Activated CD8-positive, alpha-beta T cell treated with anti-CD3 and anti-CD28 coated beads, Interleukin-2, amount 10 ng/mL, durations not matched to agents 7 days and 5 days (primary cell): ENCODE data around the gene AGPAT3. TPM values are rescaled to one million over a fixed set of nuclear protein-coding genes. Genes with fewer than 3 reads are reported as not detected.
A peak's percentile ranks its signal among the peaks of the same experiment; 100 is the strongest.
"Not testable (repeated sequence)": the region's sequence is repeated elsewhere in the genome, so short reads cannot be mapped to it uniquely, and the experiment has no call there.

Experiments used
- ATAC-seq: fragments of 150-1000 bp; cut with Tn5 transposase; one replicate; pipeline ENCODE4 v1.10.0; 2021; ENCODE audit warnings: moderate library complexity
- CTCF ChIA-PET: fragments of 350-600 bp; sonication (Branson Sonifier 250); formaldehyde crosslinking; loops from one replicate; lab custom pipeline; 2021; ENCODE audit warnings: antibody characterized with exemption; lab: Charles Lee
- POLR2A ChIA-PET: fragments of 350-600 bp; sonication (Branson Sonifier 250); formaldehyde crosslinking; loops from one replicate; lab custom pipeline; 2021; ENCODE audit warnings: antibody characterized with exemption; lab: Charles Lee
- DNase-seq: peaks from one replicate; pipeline ENCODE4 v3.0.0-alpha.2; 2020
- H3K27ac Mint-ChIP-seq: one replicate; pipeline ENCODE4 v1.8.0; 2021; ENCODE audit warnings: mild to moderate bottlenecking, mixed read lengths
- H3K27me3 Mint-ChIP-seq: one replicate; pipeline ENCODE4 v1.8.0; 2021; ENCODE audit warnings: low read depth, mixed read lengths
- H3K36me3 Mint-ChIP-seq: one replicate; pipeline ENCODE4 v1.8.0; 2021; ENCODE audit warnings: low read depth, mixed read lengths
- H3K4me1 Mint-ChIP-seq: one replicate; pipeline ENCODE4 v1.8.0; 2021; ENCODE audit warnings: low read depth, mixed read lengths
- H3K4me3 Mint-ChIP-seq: one replicate; pipeline ENCODE4 v1.8.0; 2021; ENCODE audit warnings: mild to moderate bottlenecking, mixed read lengths
- H3K9me3 Mint-ChIP-seq: one replicate; pipeline ENCODE4 v1.8.0; 2022; ENCODE audit warnings: mixed read lengths; ENCODE audit not compliant: insufficient read depth
- total RNA-seq, 2 experiments: library from RNA; stranded (reverse); gene quantifications; one replicate each; pipeline ENCODE4 v1.2.3, GENCODE V29; 2021

The AGPAT3 gene
- total RNA-seq, 2 experiments from 2014 or later, result 70.4 to 72.5 TPM

- Mint-ChIP-seq H3K4me1 (peaks cover 46% of the 10 kb centered on the region), H3K36me3 (peaks cover 41% of the 10 kb centered on the region), H3K9me3 (no peaks in the 10 kb centered on the region), H3K27me3 (no peaks in the 10 kb centered on the region), H3K4me3 (no peak overlapping the region), H3K27ac (no peak overlapping the region)
- DNase-seq (no peak), ATAC-seq (no peak)
- POLR2A ChIA-PET, result interaction anchor here (0.7 kb wide), 1 partner anchor 61 kb away, joined by 3 read pairs; no protein-coding TSS in a partner anchor
- CTCF ChIA-PET, result interaction anchor here (1.2 kb wide), 1 partner anchor 87 kb away, joined by 5 read pairs; no protein-coding TSS in a partner anchor
Measured at GRCh38 chr21:43889069-43889468, 24.0 kb downstream of the AGPAT3 start.

GRCh38 chr21:43890042-43890441 lies 25.0 kb downstream of the AGPAT3 start:
- Mint-ChIP-seq H3K9me3 (no peaks in the 10 kb centered on the region), H3K27ac (no peak overlapping the region), H3K4me3 (no peak overlapping the region), H3K36me3 (peaks cover 39% of the 10 kb centered on the region), H3K27me3 (no peaks in the 10 kb centered on the region), H3K4me1 (peaks cover 47% of the 10 kb centered on the region)
- CTCF ChIA-PET, result no interaction called here
- ATAC-seq, result no peak
- POLR2A ChIA-PET, result no interaction called here
- no peak for DNase-seq

GRCh38 chr21:43892334-43892733 lies 27.3 kb downstream of the AGPAT3 start:
- H3K4me3 Mint-ChIP-seq, result no peak overlapping the region
- no peaks in the 10 kb centered on the region for H3K27me3 Mint-ChIP-seq
- DNase-seq (no peak), ATAC-seq (no peak)
- CTCF ChIA-PET, result interaction anchor here (1.0 to 3.1 kb wide), 10 partner anchors 19 to 102 kb away, joined by 3 to 20 read pairs (median 5); partner anchors contain the start of gene RRP1
- no peak overlapping the region for H3K27ac Mint-ChIP-seq
- peaks cover 46% of the 10 kb centered on the region for H3K4me1 Mint-ChIP-seq
- POLR2A ChIA-PET, result interaction anchor here (1.4 kb wide), 1 partner anchor 24 kb away, joined by 3 read pairs; no protein-coding TSS in a partner anchor
- peaks cover 33% of the 10 kb centered on the region for H3K36me3 Mint-ChIP-seq
- H3K9me3 Mint-ChIP-seq, result no peaks in the 10 kb centered on the region

GRCh38 chr21:43892984-43893535 lies 28.0 kb downstream of the AGPAT3 start:
- Mint-ChIP-seq H3K4me1 (peaks cover 46% of the 10 kb centered on the region), H3K27me3 (no peaks in the 10 kb centered on the region), H3K36me3 (peaks cover 35% of the 10 kb centered on the region), H3K9me3 (no peaks in the 10 kb centered on the region), H3K4me3 (peak overlapping the region; percentile 61), H3K27ac (peak overlapping the region; percentile 64)
- ChIA-PET POLR2A (interaction anchor here (1.4 kb wide), 1 partner anchor 24 kb away, joined by 3 read pairs; no protein-coding TSS in a partner anchor), CTCF (interaction anchor here (0.7 to 3.1 kb wide), 12 partner anchors 8 to 103 kb away, joined by 3 to 20 read pairs (median 4); partner anchors contain the start of gene RRP1)
- ATAC-seq (peak; percentile 25), DNase-seq (no peak)

- Mint-ChIP-seq H3K4me1 (peaks cover 41% of the 10 kb centered on the region), H3K27ac (peak overlapping the region; percentile 64), H3K4me3 (peak overlapping the region; percentile 61), H3K9me3 (no peaks in the 10 kb centered on the region), H3K36me3 (peaks cover 36% of the 10 kb centered on the region), H3K27me3 (no peaks in the 10 kb centered on the region)
- DNase-seq, result peak; percentile 38
- ChIA-PET POLR2A (interaction anchor here (0.6 to 1.4 kb wide), 2 partner anchors 25 to 1047 kb away, joined by 3 read pairs; no protein-coding TSS in a partner anchor), CTCF (interaction anchor here (0.8 to 3.1 kb wide), 12 partner anchors 12 to 104 kb away, joined by 3 to 20 read pairs (median 4); partner anchors contain the start of gene RRP1)
- ATAC-seq, result peak; percentile 73
Measured at GRCh38 chr21:43893536-43894205, 28.6 kb downstream of the AGPAT3 start.

- H3K4me1 Mint-ChIP-seq, result peaks cover 41% of the 10 kb centered on the region
- DNase-seq, result no peak
- no peaks in the 10 kb centered on the region for H3K27me3 Mint-ChIP-seq
- peak; percentile 5 for ATAC-seq
- no peaks in the 10 kb centered on the region for H3K9me3 Mint-ChIP-seq
- H3K36me3 Mint-ChIP-seq, result peaks cover 37% of the 10 kb centered on the region
- H3K4me3 Mint-ChIP-seq, result peak overlapping the region; percentile 61
- H3K27ac Mint-ChIP-seq, result peak overlapping the region; percentile 64
- POLR2A ChIA-PET, result interaction anchor here (0.6 kb wide), 1 partner anchor 1046 kb away, joined by 3 read pairs; no protein-coding TSS in a partner anchor
- CTCF ChIA-PET, result interaction anchor here (0.6 to 3.1 kb wide), 8 partner anchors 11 to 83 kb away, joined by 3 to 20 read pairs (median 4); no protein-coding TSS in a partner anchor
Measured at GRCh38 chr21:43894206-43894577, 29.2 kb downstream of the AGPAT3 start.

GRCh38 chr21:43895196-43895595 lies 30.2 kb downstream of the AGPAT3 start:
- CTCF ChIA-PET, result interaction anchor here (1.7 kb wide), 1 partner anchor 23 kb away, joined by 5 read pairs; no protein-coding TSS in a partner anchor

GRCh38 chr21:43896696-43897299 lies 31.8 kb downstream of the AGPAT3 start:
- H3K4me3 Mint-ChIP-seq, H3K9me3 Mint-ChIP-seq, H3K27me3 Mint-ChIP-seq, CTCF ChIA-PET, DNase-seq, ATAC-seq, POLR2A ChIA-PET, H3K27ac Mint-ChIP-seq: not testable (repeated sequence)
- peaks cover 28% of the 10 kb centered on the region for H3K4me1 Mint-ChIP-seq
- H3K36me3 Mint-ChIP-seq, result peaks cover 31% of the 10 kb centered on the region

More at GRCh38 chr21:43895196-43895595, 30.2 kb downstream of the AGPAT3 start:
- peaks cover 35% of the 10 kb centered on the region for H3K36me3 Mint-ChIP-seq
- H3K27me3 Mint-ChIP-seq, result no peaks in the 10 kb centered on the region
- H3K27ac Mint-ChIP-seq, result no peak overlapping the region
- POLR2A ChIA-PET, result no interaction called here
- DNase-seq, result no peak
- H3K4me3 Mint-ChIP-seq, result no peak overlapping the region
- no peaks in the 10 kb centered on the region for H3K9me3 Mint-ChIP-seq
- ATAC-seq, result no peak
- peaks cover 31% of the 10 kb centered on the region for H3K4me1 Mint-ChIP-seq

GRCh38 chr21:43899307-43900077 lies 34.5 kb downstream of the AGPAT3 start:
- no peak overlapping the region for H3K27ac Mint-ChIP-seq
- peaks cover 3% of the 10 kb centered on the region for H3K4me1 Mint-ChIP-seq
- ATAC-seq (no peak), DNase-seq (no peak)
- H3K36me3 Mint-ChIP-seq, result peaks cover 24% of the 10 kb centered on the region
- H3K27me3 Mint-ChIP-seq, result no peaks in the 10 kb centered on the region
- ChIA-PET CTCF (no interaction called here), POLR2A (no interaction called here)
- no peaks in the 10 kb centered on the region for H3K9me3 Mint-ChIP-seq
- H3K4me3 Mint-ChIP-seq, result no peak overlapping the region

- H3K9me3 Mint-ChIP-seq, result no peaks in the 10 kb centered on the region
- POLR2A ChIA-PET, result no interaction called here
- no peak overlapping the region for H3K27ac Mint-ChIP-seq
- no peak for DNase-seq
- ATAC-seq, result no peak
- H3K4me1 Mint-ChIP-seq, result no peaks in the 10 kb centered on the region
- H3K4me3 Mint-ChIP-seq, result no peak overlapping the region
- H3K36me3 Mint-ChIP-seq, result peaks cover 24% of the 10 kb centered on the region
- CTCF ChIA-PET, result no interaction called here
- H3K27me3 Mint-ChIP-seq, result no peaks in the 10 kb centered on the region
Measured at GRCh38 chr21:43900078-43900385, 35.0 kb downstream of the AGPAT3 start.

GRCh38 chr21:43900690-43901089 lies 35.7 kb downstream of the AGPAT3 start:
- ChIA-PET POLR2A (no interaction called here), CTCF (interaction anchor here (0.8 to 2.2 kb wide), 3 partner anchors 8 to 90 kb away, joined by 3 to 5 read pairs (median 3); no protein-coding TSS in a partner anchor)
- H3K27me3 Mint-ChIP-seq, result no peaks in the 10 kb centered on the region

More at GRCh38 chr21:43900690-43901089, 35.7 kb downstream of the AGPAT3 start:
- Mint-ChIP-seq H3K4me3 (no peak overlapping the region), H3K36me3 (peaks cover 25% of the 10 kb centered on the region), H3K9me3 (no peaks in the 10 kb centered on the region), H3K4me1 (peaks cover 2% of the 10 kb centered on the region), H3K27ac (no peak overlapping the region)
- no peak for DNase-seq
- ATAC-seq, result no peak
